GM12801 (cell line): Measurements from ENCODE around the gene FBP1.

Source experiments
- CTCF ChIP-seq: IDR thresholded peaks from one replicate; pipeline ENCODE4 v1.5.1; 2011; ENCODE audit warnings: control low read depth; ENCODE audit not compliant: insufficient read length; ENCODE audit errors: extremely low read depth

FBP1 gene

GRCh38 chr9:94643741-94644140 is 4.4 kb upstream of the FBP1 start:
- TF ChIP-seq CTCF: no peak

GRCh38 chr9:94643176-94643575 is 3.9 kb upstream of the FBP1 start:
- no peak for TF ChIP-seq CTCF

- no peak for TF ChIP-seq CTCF
Measured at GRCh38 chr9:94642501-94642900, 3.2 kb upstream of the FBP1 start.

- no peak for TF ChIP-seq CTCF
Measured at GRCh38 chr9:94639999-94640376, 670 bp upstream of the FBP1 start.

- TF ChIP-seq CTCF: no peak
Measured at GRCh38 chr9:94638335-94639060, 820 bp downstream of the FBP1 start.

GRCh38 chr9:94632737-94633136 is 6.6 kb downstream of the FBP1 start:
- no peak for TF ChIP-seq CTCF

- TF ChIP-seq CTCF: no peak
Measured at GRCh38 chr9:94631599-94631998, 7.7 kb downstream of the FBP1 start.
